ENCODE data around the gene PAPOLB.

DNA sequence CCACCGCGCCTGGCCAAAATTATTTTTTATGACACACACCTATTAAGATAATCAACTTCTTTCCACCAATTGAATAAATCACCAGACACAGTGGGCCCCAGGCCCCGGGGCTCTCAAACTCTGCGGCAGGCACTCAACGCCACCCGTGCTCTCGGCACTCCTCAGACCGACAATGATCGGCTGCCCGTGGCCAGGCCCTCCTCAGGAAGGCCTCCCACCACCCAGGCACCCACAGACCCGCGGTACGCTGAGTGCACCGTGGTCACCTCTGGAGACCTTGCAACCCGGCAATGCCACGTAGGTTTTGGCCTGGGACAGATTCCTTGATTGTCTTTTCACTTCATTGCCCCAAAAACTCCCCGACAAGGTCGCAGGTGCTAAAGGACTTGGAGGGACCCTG, 14.8 kb upstream of the PAPOLB start:
- TF ChIP-seq, protein P1, sequence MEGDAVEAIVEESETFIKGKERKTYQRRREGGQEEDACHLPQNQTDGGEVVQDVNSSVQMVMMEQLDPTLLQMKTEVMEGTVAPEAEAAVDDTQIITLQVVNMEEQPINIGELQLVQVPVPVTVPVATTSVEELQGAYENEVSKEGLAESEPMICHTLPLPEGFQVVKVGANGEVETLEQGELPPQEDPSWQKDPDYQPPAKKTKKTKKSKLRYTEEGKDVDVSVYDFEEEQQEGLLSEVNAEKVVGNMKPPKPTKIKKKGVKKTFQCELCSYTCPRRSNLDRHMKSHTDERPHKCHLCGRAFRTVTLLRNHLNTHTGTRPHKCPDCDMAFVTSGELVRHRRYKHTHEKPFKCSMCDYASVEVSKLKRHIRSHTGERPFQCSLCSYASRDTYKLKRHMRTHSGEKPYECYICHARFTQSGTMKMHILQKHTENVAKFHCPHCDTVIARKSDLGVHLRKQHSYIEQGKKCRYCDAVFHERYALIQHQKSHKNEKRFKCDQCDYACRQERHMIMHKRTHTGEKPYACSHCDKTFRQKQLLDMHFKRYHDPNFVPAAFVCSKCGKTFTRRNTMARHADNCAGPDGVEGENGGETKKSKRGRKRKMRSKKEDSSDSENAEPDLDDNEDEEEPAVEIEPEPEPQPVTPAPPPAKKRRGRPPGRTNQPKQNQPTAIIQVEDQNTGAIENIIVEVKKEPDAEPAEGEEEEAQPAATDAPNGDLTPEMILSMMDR (IDR thresholded peaks at IDR 0.05), result no peak
- TF ChIP-seq POLR2A (IDR thresholded peaks at IDR 0.05; ENCODE audit: low read depth) (no peak), EP300 (IDR thresholded peaks at IDR 0.05) (no peak), POLR2AphosphoS5 (IDR thresholded peaks at IDR 0.05) (no peak)
